B cell (primary cell): ENCODE data around the gene DHH. TPM values are rescaled to one million over a fixed set of nuclear protein-coding genes. Genes with fewer than 3 reads are reported as not detected.

Experiments
- ATAC-seq: fragments of 200-7000 bp; cut with Tn5 transposase; one replicate; pipeline ENCODE4 v1.10.0; 2021; ENCODE audit warnings: low read depth, mild to moderate bottlenecking, moderate number of reproducible peaks, moderate library complexity
- CTCF ChIA-PET: fragments of 350-600 bp; sonication (Branson Sonifier 250); formaldehyde crosslinking; loops from one replicate; lab custom pipeline; 2021; ENCODE audit warnings: antibody characterized with exemption, inconsistent platforms; lab: Charles Lee
- POLR2A ChIA-PET: fragments of 350-600 bp; sonication (Branson Sonifier 250); formaldehyde crosslinking; loops from one replicate; lab custom pipeline; 2021; ENCODE audit warnings: antibody characterized with exemption; lab: Charles Lee
- DNase-seq: peaks from one replicate; pipeline ENCODE4 v3.0.0; 2013
- H2AFZ ChIP-seq: 2 replicates; pipeline ENCODE4 v1.6.1; 2012; ENCODE audit warnings: mild to moderate bottlenecking, low read depth, low read length; ENCODE audit not compliant: insufficient read depth, poor library complexity, severe bottlenecking
- H3K27ac ChIP-seq, 2 donors: 1 replicate in 1 of 2; 2 replicates in 1 of 2; pipeline ENCODE4 v1.5.1; 2012 to 2013; ENCODE audit warnings: low read length in 2 of 2, mild to moderate bottlenecking in 2 of 2, moderate library complexity in 1 of 2
- H3K27me3 ChIP-seq, 4 experiments: fragments of 200-600 bp in 1 of 4; sonication (generic) in 1 of 4; replicated peaks in 1 of 4; 1 replicate in 2 of 4; 2 replicates in 2 of 4; pipeline versions ENCODE4 v1.6.1 to v1.7.0; 2013 to 2016; ENCODE audit warnings: low read length in 3 of 4, mild to moderate bottlenecking in 2 of 4, mixed read lengths in 1 of 4, moderate library complexity in 1 of 4; ENCODE audit not compliant: insufficient read depth in 4 of 4, control insufficient read depth in 3 of 4; ENCODE audit errors: control extremely low read depth in 1 of 4
- H3K36me3 ChIP-seq, 2 experiments: replicated peaks in 1 of 2; 1 replicate in 1 of 2; 2 replicates in 1 of 2; pipeline versions ENCODE4 v1.6.1 to v1.7.1; 2013; ENCODE audit warnings: low read length in 1 of 2; ENCODE audit not compliant: insufficient read depth in 2 of 2, control insufficient read depth in 1 of 2; ENCODE audit errors: control extremely low read depth in 1 of 2, extremely low read depth in 1 of 2
- H3K4me1 ChIP-seq, 2 donors: fragments of 200-600 bp in 1 of 2; sonication (generic) in 1 of 2; 1 replicate in 1 of 2; 2 replicates in 1 of 2; pipeline versions ENCODE4 v1.5.1 to v1.6.1; 2013 to 2017; ENCODE audit warnings: low read length in 2 of 2; ENCODE audit not compliant: control insufficient read depth in 2 of 2, insufficient read depth in 2 of 2
- H3K4me2 ChIP-seq: replicated peaks from 2 replicates; pipeline ENCODE3; 2012; ENCODE audit warnings: mild to moderate bottlenecking, low read depth, low read length; ENCODE audit not compliant: poor library complexity, severe bottlenecking
- H3K4me3 ChIP-seq, 5 experiments: fragments of 200-600 bp in 1 of 5; sonication (generic) in 1 of 5; 1 replicate in 3 of 5; 2 replicates in 2 of 5; pipeline versions ENCODE4 v1.5.1 to v1.7.0; 2011 to 2016; ENCODE audit warnings: low read length in 4 of 5, mild to moderate bottlenecking in 4 of 5, low read depth in 2 of 5, control low read depth in 1 of 5, moderate library complexity in 1 of 5; ENCODE audit not compliant: insufficient read depth in 1 of 5; ENCODE audit errors: control extremely low read depth in 1 of 5, extremely low read depth in 1 of 5
- H3K79me2 ChIP-seq: fragments of 200-600 bp; sonication (generic); one replicate; pipeline ENCODE4 v1.6.0; 2016; ENCODE audit warnings: low read length; ENCODE audit not compliant: control insufficient read depth, insufficient read depth
- H3K9ac ChIP-seq: fragments of 200-600 bp; sonication (generic); 2 replicates; pipeline ENCODE4 v1.6.1; 2017; ENCODE audit warnings: mild to moderate bottlenecking, low read length, moderate library complexity
- H3K9me3 ChIP-seq, 3 donors: one replicate each; pipeline versions ENCODE4 v1.6.1 to v1.7.1; 2013; ENCODE audit warnings: low read length in 2 of 3; ENCODE audit not compliant: control insufficient read depth in 2 of 3, insufficient read depth in 1 of 3; ENCODE audit errors: control extremely low read depth in 1 of 3
- H4K20me1 ChIP-seq: 2 replicates; pipeline ENCODE4 v1.6.0; 2012; ENCODE audit warnings: mild to moderate bottlenecking, low read length; ENCODE audit not compliant: insufficient read depth, control insufficient read depth, poor library complexity, severe bottlenecking
- H3K27ac Mint-ChIP-seq: one replicate; pipeline ENCODE4 v1.8.0; 2021; ENCODE audit warnings: mixed read lengths
- H3K27me3 Mint-ChIP-seq: one replicate; pipeline ENCODE4 v1.8.0; 2021; ENCODE audit warnings: mixed read lengths
- H3K4me1 Mint-ChIP-seq: one replicate; pipeline ENCODE4 v1.8.0; 2021; ENCODE audit warnings: mixed read lengths
- H3K4me3 Mint-ChIP-seq: one replicate; pipeline ENCODE4 v1.8.0; 2021; ENCODE audit warnings: mixed read lengths
- H3K9me3 Mint-ChIP-seq: one replicate; pipeline ENCODE4 v1.8.0; 2022; ENCODE audit warnings: mixed read lengths; ENCODE audit not compliant: insufficient read depth
- CTCF ChIP-seq: fragments of 200-600 bp; IDR thresholded peaks from one replicate; pipeline ENCODE4 v1.8.0; 2022; ENCODE audit warnings: antibody characterized with exemption, mild to moderate bottlenecking
- EZH2 ChIP-seq: IDR thresholded peaks from 2 replicates; pipeline ENCODE4 v1.6.1; 2012; ENCODE audit warnings: borderline replicate concordance, low read depth, mild to moderate bottlenecking, moderate library complexity, low read length; ENCODE audit not compliant: insufficient read depth, poor library complexity, severe bottlenecking
- WGBS: methylation state at CpG from one replicate; pipeline ENCODE4 v1.1.5; 2013; ENCODE audit warnings: missing lambda C conversion rate; ENCODE audit not compliant: insufficient coverage; 5-methylcytosine and 5-hydroxymethylcytosine counted together
- intact Hi-C: fragments of 100-400 bp; cut with micrococcal nuclease; formaldehyde crosslinking; loops from one replicate; pipeline ENCODE4 v1.10.0; 2022
- polyA minus RNA-seq: library from RNA; depleted of rRNA, polyadenylated mRNA; stranded (reverse); fragments of >200 nt; gene quantifications from 2 replicates; pipeline ENCODE4 v1.2.3, GENCODE V29; 2012
- polyA plus RNA-seq: library from polyadenylated mRNA; depleted of rRNA; stranded (reverse); fragments of >200 nt; gene quantifications from 2 replicates; pipeline ENCODE4 v1.2.3, GENCODE V29; 2012
- total RNA-seq, 2 donors: library from RNA; stranded (reverse); fragments of 120-200 nt in 1 of 2; gene quantifications; 1 replicate in 1 of 2; 2 replicates in 1 of 2; pipeline versions ENCODE4 v1.2.3 to v1.2.4, GENCODE V29; 2013 to 2022

DHH gene
- total RNA-seq (0.36 and 0.81 TPM in 2 replicates), polyA plus RNA-seq (0.07 TPM in 1 of 2 replicates, not detected in the other), polyA minus RNA-seq (0.26 and 0.29 TPM in 2 replicates)
- total RNA-seq (2013): 0.23 TPM

DNA sequence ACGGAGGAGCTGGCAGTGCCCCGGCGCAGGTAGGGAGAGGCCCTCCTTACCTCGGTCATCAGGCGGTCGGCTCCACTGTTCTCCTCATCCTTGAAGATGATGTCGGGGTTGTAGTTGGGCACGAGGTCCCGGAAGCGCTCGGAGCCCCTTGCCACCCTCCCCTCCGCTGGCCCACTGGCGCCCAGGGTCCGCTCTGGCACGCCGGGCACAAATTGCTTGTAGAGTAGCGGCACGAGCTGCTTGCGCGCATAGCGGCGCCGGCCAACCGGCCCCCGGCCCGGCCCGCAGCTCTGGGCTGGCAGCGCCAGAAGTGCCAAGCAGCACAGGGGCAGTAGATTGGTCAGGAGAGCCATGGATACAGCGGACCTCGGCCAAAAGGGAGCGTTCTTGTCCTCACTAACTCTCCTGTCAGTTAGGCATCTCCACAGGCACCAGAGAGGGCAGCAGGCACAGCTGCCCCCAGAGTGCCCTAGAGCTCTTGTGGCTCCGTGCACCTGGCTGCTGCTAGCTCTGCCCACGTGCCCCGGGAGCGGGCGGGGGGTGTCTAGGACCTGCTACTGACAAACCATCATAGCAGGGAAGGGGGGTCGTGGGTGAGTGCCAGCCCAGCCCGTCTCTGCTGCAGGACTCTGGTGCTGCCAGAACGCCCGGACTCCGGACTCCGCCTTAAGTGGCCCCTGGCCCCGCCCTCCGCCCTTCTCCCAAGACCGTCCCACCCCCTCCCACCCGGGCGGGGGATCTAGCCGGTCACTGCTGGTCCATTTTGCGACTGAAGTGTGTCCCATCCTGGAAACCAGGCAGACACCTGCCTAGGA lies at the start of gene DHH:
Gene DHH (minus strand): TSS at position 642 of the 815 bp plus-strand sequence. CDS start 289 bp downstream, at position 353.
- Histone ChIP-seq H3K4me2 (peak within 1 kb of the TSS; percentile 66), H2AFZ (peak within 1 kb of the TSS; percentile 46), H3K4me1 (peaks cover 47 to 49% of the 10 kb centered on the region in 2 donors), H3K9ac (peak within 1 kb of the TSS; percentile 16), H3K27me3 (peaks cover 0 to 58% (median 39%) of the 10 kb centered on the region in 4 experiments), H3K79me2 (no peaks in the 10 kb centered on the region), H3K9me3 (peaks cover 0 to 27% (median 0%) of the 10 kb centered on the region in 3 donors), H3K27ac (no peak within 1 kb of the TSS), H3K4me3 (peak within 1 kb of the TSS in 1 of 5 experiments; percentile 9), H3K36me3 (peaks cover 0 to 2% of the 10 kb centered on the region in 2 experiments), H4K20me1 (peaks cover 12% of the 10 kb centered on the region)
- ATAC-seq (no peak), DNase-seq (peak; percentile 52)
- Mint-ChIP-seq H3K9me3 (no peaks in the 10 kb centered on the region), H3K27me3 (peaks cover 45% of the 10 kb centered on the region), H3K27ac (peak within 1 kb of the TSS; percentile 20), H3K4me1 (peaks cover 46% of the 10 kb centered on the region), H3K4me3 (peak within 1 kb of the TSS; percentile 27)
- WGBS: 4% methylated on average over 46 of the region's 49 CpGs
- no peak for TF ChIP-seq CTCF
- TF ChIP-seq EZH2: peak; percentile 73
- intact Hi-C loops: loop anchor here (10.0 kb wide), 1 partner anchor 250 kb away; the partner anchor contains the start of gene DNAJC22
- CTCF ChIA-PET: interaction anchor here (0.6 to 17.6 kb wide), 12 partner anchors 8 to 141 kb away, joined by 3 to 199 read pairs (median 6); partner anchors contain the start of gene LMBR1L
- POLR2A ChIA-PET: interaction anchor here (0.6 to 1.8 kb wide), 5 partner anchors 13 to 188 kb away, joined by 3 to 9 read pairs (median 4); partner anchors contain the start of genes RHEBL1 and TUBA1B
